ENCODE measurements around the gene MYH9.

DNA sequence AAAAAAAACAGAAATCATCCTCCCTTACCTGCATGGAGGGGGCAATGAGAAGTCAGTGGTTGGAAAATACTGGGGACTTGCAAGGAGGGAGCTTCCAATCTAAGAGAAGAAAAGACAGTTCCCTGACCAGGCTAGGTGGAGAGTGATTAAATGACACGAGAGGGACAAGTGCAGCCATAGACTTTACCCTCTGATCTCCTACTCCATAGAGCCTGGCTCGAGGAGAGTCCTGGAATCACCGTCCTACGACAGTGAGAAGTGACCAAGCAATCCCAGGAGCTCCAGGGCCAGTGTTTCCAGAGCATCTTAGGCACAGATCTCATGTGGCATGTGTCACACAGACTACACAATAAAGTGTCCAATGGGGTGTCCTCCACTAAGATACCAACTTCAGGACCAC, 25.7 kb downstream of the MYH9 start:
- TF ChIP-seq SP1 (IDR thresholded peaks at IDR 0.05) (no peak), HDGF (IDR thresholded peaks at IDR 0.05; ENCODE audit: borderline replicate concordance) (no peak), FOXA1 (IDR thresholded peaks at IDR 0.05) (no peak), ZNF384 (IDR thresholded peaks at IDR 0.05) (no peak)

Measured in HEK293T (cell line).